ENCODE data around the gene PIH1D2. TPM values are rescaled to one million over a fixed set of nuclear protein-coding genes. Genes with fewer than 3 reads are reported as not detected.

PIH1D2 gene
- total RNA-seq, 1 donor from 2014 or later: 1.4 TPM

DNA sequence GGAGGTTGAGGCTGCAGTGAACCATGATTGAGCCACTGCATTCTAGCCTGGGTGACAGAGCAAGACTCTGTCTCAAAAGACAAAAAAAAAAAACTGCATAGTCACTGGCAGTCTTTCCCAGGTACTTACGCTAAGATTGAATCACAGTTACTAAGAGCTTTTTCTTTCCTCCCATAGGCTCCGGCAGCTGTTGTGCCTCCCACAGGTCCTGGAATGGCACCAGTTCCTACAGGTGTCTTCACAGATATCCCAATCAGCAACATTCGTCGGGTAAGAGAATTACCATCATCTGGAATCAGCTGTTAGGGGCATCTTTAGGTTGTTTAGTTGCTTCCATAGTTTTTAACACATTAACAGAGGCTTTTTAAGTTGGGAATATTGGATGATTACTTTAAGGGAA lies 28.9 kb downstream of the PIH1D2 start:
- peaks cover 11% of the 10 kb centered on the region for H3K36me3 Mint-ChIP-seq (ENCODE audit: unreplicated experiment)
- no peaks in the 10 kb centered on the region for H3K27me3 Mint-ChIP-seq (ENCODE audit: unreplicated experiment)

GRCh38 chr11:112042961-112043304 lies 30.9 kb downstream of the PIH1D2 start:
- TF ChIP-seq, protein P1, sequence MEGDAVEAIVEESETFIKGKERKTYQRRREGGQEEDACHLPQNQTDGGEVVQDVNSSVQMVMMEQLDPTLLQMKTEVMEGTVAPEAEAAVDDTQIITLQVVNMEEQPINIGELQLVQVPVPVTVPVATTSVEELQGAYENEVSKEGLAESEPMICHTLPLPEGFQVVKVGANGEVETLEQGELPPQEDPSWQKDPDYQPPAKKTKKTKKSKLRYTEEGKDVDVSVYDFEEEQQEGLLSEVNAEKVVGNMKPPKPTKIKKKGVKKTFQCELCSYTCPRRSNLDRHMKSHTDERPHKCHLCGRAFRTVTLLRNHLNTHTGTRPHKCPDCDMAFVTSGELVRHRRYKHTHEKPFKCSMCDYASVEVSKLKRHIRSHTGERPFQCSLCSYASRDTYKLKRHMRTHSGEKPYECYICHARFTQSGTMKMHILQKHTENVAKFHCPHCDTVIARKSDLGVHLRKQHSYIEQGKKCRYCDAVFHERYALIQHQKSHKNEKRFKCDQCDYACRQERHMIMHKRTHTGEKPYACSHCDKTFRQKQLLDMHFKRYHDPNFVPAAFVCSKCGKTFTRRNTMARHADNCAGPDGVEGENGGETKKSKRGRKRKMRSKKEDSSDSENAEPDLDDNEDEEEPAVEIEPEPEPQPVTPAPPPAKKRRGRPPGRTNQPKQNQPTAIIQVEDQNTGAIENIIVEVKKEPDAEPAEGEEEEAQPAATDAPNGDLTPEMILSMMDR (IDR thresholded peaks at IDR 0.05; ENCODE audit: partially characterized antibody, unreplicated experiment): no peak
- no peaks in the 10 kb centered on the region for H3K4me1 Mint-ChIP-seq (ENCODE audit: low read depth, unreplicated experiment)
- peaks cover 3% of the 10 kb centered on the region for H3K9me3 Mint-ChIP-seq (ENCODE audit: unreplicated experiment)
- H3K4me3 Mint-ChIP-seq (ENCODE audit: unreplicated experiment): no peak overlapping the region
- H3K27me3 Mint-ChIP-seq (ENCODE audit: unreplicated experiment): no peaks in the 10 kb centered on the region
- H3K36me3 Mint-ChIP-seq (ENCODE audit: unreplicated experiment): peaks cover 11% of the 10 kb centered on the region
- no peak for DNase-seq
- H3K27ac Mint-ChIP-seq (ENCODE audit: unreplicated experiment): no peak overlapping the region

More for the DNA sequence above, 28.9 kb downstream of the PIH1D2 start:
- TF ChIP-seq, protein P1 (IDR thresholded peaks at IDR 0.05; ENCODE audit: partially characterized antibody, unreplicated experiment): no peak
- Mint-ChIP-seq H3K27ac (ENCODE audit: unreplicated experiment) (no peak overlapping the region), H3K4me3 (ENCODE audit: unreplicated experiment) (no peak overlapping the region), H3K9me3 (ENCODE audit: unreplicated experiment) (peaks cover 3% of the 10 kb centered on the region), H3K4me1 (ENCODE audit: low read depth, unreplicated experiment) (no peaks in the 10 kb centered on the region)
- no peak for DNase-seq

- TF ChIP-seq, protein P1 (IDR thresholded peaks at IDR 0.05; ENCODE audit: partially characterized antibody, unreplicated experiment): no peak
- no peak overlapping the region for H3K4me3 Mint-ChIP-seq (ENCODE audit: unreplicated experiment)
- no peak for DNase-seq
- H3K27ac Mint-ChIP-seq (ENCODE audit: unreplicated experiment): no peak overlapping the region
- H3K27me3 Mint-ChIP-seq (ENCODE audit: unreplicated experiment): no peaks in the 10 kb centered on the region
- H3K36me3 Mint-ChIP-seq (ENCODE audit: unreplicated experiment): peaks cover 9% of the 10 kb centered on the region
- H3K4me1 Mint-ChIP-seq (ENCODE audit: low read depth, unreplicated experiment): no peaks in the 10 kb centered on the region
- peaks cover 3% of the 10 kb centered on the region for H3K9me3 Mint-ChIP-seq (ENCODE audit: unreplicated experiment)
Observed at GRCh38 chr11:112042161-112042960, 31.5 kb downstream of the PIH1D2 start.

GRCh38 chr11:112037527-112037926 lies 36.3 kb downstream of the PIH1D2 start:
- Mint-ChIP-seq H3K27me3 (ENCODE audit: unreplicated experiment) (no peaks in the 10 kb centered on the region), H3K4me3 (ENCODE audit: unreplicated experiment) (no peak overlapping the region), H3K9me3 (ENCODE audit: unreplicated experiment) (no peaks in the 10 kb centered on the region), H3K4me1 (ENCODE audit: low read depth, unreplicated experiment) (no peaks in the 10 kb centered on the region), H3K27ac (ENCODE audit: unreplicated experiment) (no peak overlapping the region), H3K36me3 (ENCODE audit: unreplicated experiment) (no peaks in the 10 kb centered on the region)
- DNase-seq: no peak
- TF ChIP-seq, protein P1 (IDR thresholded peaks at IDR 0.05; ENCODE audit: partially characterized antibody, unreplicated experiment): no peak

DNA sequence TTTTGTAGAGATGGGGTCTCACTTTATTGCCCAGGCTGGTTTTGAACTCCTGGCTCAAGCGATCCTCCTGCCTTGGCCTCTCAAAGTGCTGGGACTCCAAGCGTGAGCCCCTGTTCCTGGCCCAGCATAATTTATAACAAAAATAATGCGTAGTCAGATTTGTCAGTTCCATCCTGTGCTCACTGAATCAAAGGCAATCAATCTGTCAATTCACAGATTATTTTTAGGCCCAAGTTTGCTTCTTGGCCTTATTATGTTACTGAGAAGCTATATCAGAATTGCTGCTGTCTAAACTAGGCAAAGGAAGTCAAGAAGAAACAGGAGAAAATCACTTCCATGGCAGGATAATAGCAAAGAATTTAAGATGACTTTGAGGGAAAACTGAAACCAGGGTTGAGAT lies 39.9 kb downstream of the PIH1D2 start:
- Mint-ChIP-seq H3K27ac (ENCODE audit: unreplicated experiment) (no peak overlapping the region), H3K9me3 (ENCODE audit: unreplicated experiment) (no peaks in the 10 kb centered on the region), H3K36me3 (ENCODE audit: unreplicated experiment) (peaks cover 9% of the 10 kb centered on the region), H3K4me3 (ENCODE audit: unreplicated experiment) (no peak overlapping the region), H3K4me1 (ENCODE audit: low read depth, unreplicated experiment) (no peaks in the 10 kb centered on the region), H3K27me3 (ENCODE audit: unreplicated experiment) (no peaks in the 10 kb centered on the region)
- DNase-seq: no peak
- TF ChIP-seq, protein P1 (IDR thresholded peaks at IDR 0.05; ENCODE audit: partially characterized antibody, unreplicated experiment): no peak
